ENCODE data around the gene DOCK8.

The DOCK8 gene

GRCh38 chr9:266228-266627 lies 51.6 kb downstream of the DOCK8 start:
- no peaks in the 10 kb centered on the region for H3K4me1 ChIP-seq (ENCODE audit: control insufficient read depth in 1 of 2, insufficient read depth in 2 of 2, low read length in 2 of 2)
- H3K9ac ChIP-seq (ENCODE audit: low read depth in 1 of 2, low read length in 2 of 2), result no peak overlapping the region
- no peaks in the 10 kb centered on the region for H3K9me3 ChIP-seq (ENCODE audit: control insufficient read depth in 1 of 2, low read length in 2 of 2)
- no peaks in the 10 kb centered on the region for H3K36me3 ChIP-seq (ENCODE audit: control insufficient read depth in 1 of 2, insufficient read depth in 2 of 2, low read length in 2 of 2)
- H3K27me3 ChIP-seq (ENCODE audit: control insufficient read depth in 1 of 2, insufficient read depth in 2 of 2, low read length in 2 of 2), result no peaks in the 10 kb centered on the region
- H3K4me3 ChIP-seq (ENCODE audit: low read depth in 1 of 2, low read length in 2 of 2), result no peak overlapping the region
- no peak overlapping the region for H3K27ac ChIP-seq (ENCODE audit: low read depth, low read length)

GRCh38 chr9:268616-269015 lies 54.0 kb downstream of the DOCK8 start:
- no peak overlapping the region for H3K27ac ChIP-seq (ENCODE audit: low read depth, low read length)
- no peaks in the 10 kb centered on the region for H3K27me3 ChIP-seq (ENCODE audit: control insufficient read depth in 1 of 2, insufficient read depth in 2 of 2, low read length in 2 of 2)
- no peaks in the 10 kb centered on the region for H3K4me1 ChIP-seq (ENCODE audit: control insufficient read depth in 1 of 2, insufficient read depth in 2 of 2, low read length in 2 of 2)
- no peaks in the 10 kb centered on the region for H3K36me3 ChIP-seq (ENCODE audit: control insufficient read depth in 1 of 2, insufficient read depth in 2 of 2, low read length in 2 of 2)
- H3K9me3 ChIP-seq (ENCODE audit: control insufficient read depth in 1 of 2, low read length in 2 of 2), result no peaks in the 10 kb centered on the region
- no peak overlapping the region for H3K4me3 ChIP-seq (ENCODE audit: low read depth in 1 of 2, low read length in 2 of 2)
- H3K9ac ChIP-seq (ENCODE audit: low read depth in 1 of 2, low read length in 2 of 2), result no peak overlapping the region

GRCh38 chr9:269081-269711 lies 54.5 kb downstream of the DOCK8 start:
- Histone ChIP-seq H3K27ac (ENCODE audit: low read depth, low read length) (no peak overlapping the region), H3K4me3 (ENCODE audit: low read depth in 1 of 2, low read length in 2 of 2) (no peak overlapping the region), H3K36me3 (ENCODE audit: control insufficient read depth in 1 of 2, insufficient read depth in 2 of 2, low read length in 2 of 2) (no peaks in the 10 kb centered on the region), H3K4me1 (ENCODE audit: control insufficient read depth in 1 of 2, insufficient read depth in 2 of 2, low read length in 2 of 2) (no peaks in the 10 kb centered on the region), H3K27me3 (ENCODE audit: control insufficient read depth in 1 of 2, insufficient read depth in 2 of 2, low read length in 2 of 2) (no peaks in the 10 kb centered on the region), H3K9me3 (ENCODE audit: control insufficient read depth in 1 of 2, low read length in 2 of 2) (no peaks in the 10 kb centered on the region), H3K9ac (ENCODE audit: low read depth in 1 of 2, low read length in 2 of 2) (no peak overlapping the region)

GRCh38 chr9:270657-271237 lies 56.1 kb downstream of the DOCK8 start:
- H3K9me3 ChIP-seq (ENCODE audit: control insufficient read depth in 1 of 2, low read length in 2 of 2), result no peaks in the 10 kb centered on the region
- H3K36me3 ChIP-seq (ENCODE audit: control insufficient read depth in 1 of 2, insufficient read depth in 2 of 2, low read length in 2 of 2), result no peaks in the 10 kb centered on the region
- no peak overlapping the region for H3K9ac ChIP-seq (ENCODE audit: low read depth in 1 of 2, low read length in 2 of 2)
- no peaks in the 10 kb centered on the region for H3K4me1 ChIP-seq (ENCODE audit: control insufficient read depth in 1 of 2, insufficient read depth in 2 of 2, low read length in 2 of 2)
- H3K27me3 ChIP-seq (ENCODE audit: control insufficient read depth in 1 of 2, insufficient read depth in 2 of 2, low read length in 2 of 2), result no peaks in the 10 kb centered on the region
- no peak overlapping the region for H3K4me3 ChIP-seq (ENCODE audit: low read depth in 1 of 2, low read length in 2 of 2)
- H3K27ac ChIP-seq (ENCODE audit: low read depth, low read length), result no peak overlapping the region

- no peaks in the 10 kb centered on the region for H3K4me1 ChIP-seq (ENCODE audit: control insufficient read depth in 1 of 2, insufficient read depth in 2 of 2, low read length in 2 of 2)
- no peaks in the 10 kb centered on the region for H3K9me3 ChIP-seq (ENCODE audit: control insufficient read depth in 1 of 2, low read length in 2 of 2)
- H3K27me3 ChIP-seq (ENCODE audit: control insufficient read depth in 1 of 2, insufficient read depth in 2 of 2, low read length in 2 of 2), result no peaks in the 10 kb centered on the region
- H3K9ac ChIP-seq (ENCODE audit: low read depth in 1 of 2, low read length in 2 of 2), result no peak overlapping the region
- no peaks in the 10 kb centered on the region for H3K36me3 ChIP-seq (ENCODE audit: control insufficient read depth in 1 of 2, insufficient read depth in 2 of 2, low read length in 2 of 2)
- no peak overlapping the region for H3K27ac ChIP-seq (ENCODE audit: low read depth, low read length)
- peak overlapping the region in 1 of 2 donors; percentile 50 for H3K4me3 ChIP-seq (ENCODE audit: low read depth in 1 of 2, low read length in 2 of 2)
These were observed 57.9 kb downstream of the DOCK8 start for GRCh38 chr9:272251-273213.

GRCh38 chr9:274406-274805 lies 59.7 kb downstream of the DOCK8 start:
- H3K27ac ChIP-seq (ENCODE audit: low read depth, low read length), result no peak overlapping the region
- no peaks in the 10 kb centered on the region for H3K9me3 ChIP-seq (ENCODE audit: control insufficient read depth in 1 of 2, low read length in 2 of 2)
- H3K9ac ChIP-seq (ENCODE audit: low read depth in 1 of 2, low read length in 2 of 2), result peak overlapping the region in 1 of 2 donors; percentile 30
- peak overlapping the region; percentile 25 to 50 for H3K4me3 ChIP-seq (ENCODE audit: low read depth in 1 of 2, low read length in 2 of 2)
- H3K4me1 ChIP-seq (ENCODE audit: control insufficient read depth in 1 of 2, insufficient read depth in 2 of 2, low read length in 2 of 2), result peaks cover 9 to 10% of the 10 kb centered on the region in 2 donors
- H3K36me3 ChIP-seq (ENCODE audit: control insufficient read depth in 1 of 2, insufficient read depth in 2 of 2, low read length in 2 of 2), result no peaks in the 10 kb centered on the region
- H3K27me3 ChIP-seq (ENCODE audit: control insufficient read depth in 1 of 2, insufficient read depth in 2 of 2, low read length in 2 of 2), result no peaks in the 10 kb centered on the region

- Histone ChIP-seq H3K4me3 (ENCODE audit: low read depth in 1 of 2, low read length in 2 of 2) (no peak overlapping the region), H3K9ac (ENCODE audit: low read depth in 1 of 2, low read length in 2 of 2) (peak overlapping the region in 1 of 2 donors; percentile 3), H3K4me1 (ENCODE audit: control insufficient read depth in 1 of 2, insufficient read depth in 2 of 2, low read length in 2 of 2) (peaks cover 15 to 24% of the 10 kb centered on the region in 2 donors), H3K36me3 (ENCODE audit: control insufficient read depth in 1 of 2, insufficient read depth in 2 of 2, low read length in 2 of 2) (no peaks in the 10 kb centered on the region), H3K9me3 (ENCODE audit: control insufficient read depth in 1 of 2, low read length in 2 of 2) (no peaks in the 10 kb centered on the region), H3K27ac (ENCODE audit: low read depth, low read length) (no peak overlapping the region), H3K27me3 (ENCODE audit: control insufficient read depth in 1 of 2, insufficient read depth in 2 of 2, low read length in 2 of 2) (no peaks in the 10 kb centered on the region)
These were observed 63.1 kb downstream of the DOCK8 start for GRCh38 chr9:277601-278295.

GRCh38 chr9:278651-279050 lies 64.0 kb downstream of the DOCK8 start:
- Histone ChIP-seq H3K4me1 (ENCODE audit: control insufficient read depth in 1 of 2, insufficient read depth in 2 of 2, low read length in 2 of 2) (peaks cover 15 to 24% of the 10 kb centered on the region in 2 donors), H3K4me3 (ENCODE audit: low read depth in 1 of 2, low read length in 2 of 2) (no peak overlapping the region), H3K9ac (ENCODE audit: low read depth in 1 of 2, low read length in 2 of 2) (no peak overlapping the region), H3K27me3 (ENCODE audit: control insufficient read depth in 1 of 2, insufficient read depth in 2 of 2, low read length in 2 of 2) (no peaks in the 10 kb centered on the region), H3K36me3 (ENCODE audit: control insufficient read depth in 1 of 2, insufficient read depth in 2 of 2, low read length in 2 of 2) (no peaks in the 10 kb centered on the region), H3K9me3 (ENCODE audit: control insufficient read depth in 1 of 2, low read length in 2 of 2) (no peaks in the 10 kb centered on the region), H3K27ac (ENCODE audit: low read depth, low read length) (no peak overlapping the region)

GRCh38 chr9:279674-280073 lies 65.0 kb downstream of the DOCK8 start:
- no peak overlapping the region for H3K27ac ChIP-seq (ENCODE audit: low read depth, low read length)
- H3K9ac ChIP-seq (ENCODE audit: low read depth in 1 of 2, low read length in 2 of 2), result no peak overlapping the region
- no peaks in the 10 kb centered on the region for H3K27me3 ChIP-seq (ENCODE audit: control insufficient read depth in 1 of 2, insufficient read depth in 2 of 2, low read length in 2 of 2)
- H3K4me1 ChIP-seq (ENCODE audit: control insufficient read depth in 1 of 2, insufficient read depth in 2 of 2, low read length in 2 of 2), result peaks cover 15 to 24% of the 10 kb centered on the region in 2 donors
- H3K9me3 ChIP-seq (ENCODE audit: control insufficient read depth in 1 of 2, low read length in 2 of 2), result no peaks in the 10 kb centered on the region
- H3K4me3 ChIP-seq (ENCODE audit: low read depth in 1 of 2, low read length in 2 of 2), result no peak overlapping the region
- H3K36me3 ChIP-seq (ENCODE audit: control insufficient read depth in 1 of 2, insufficient read depth in 2 of 2, low read length in 2 of 2), result no peaks in the 10 kb centered on the region
